Activated T-helper 1 cell treated with anti-CD3 and anti-CD28 coated beads, Interleukin-12 subunit alpha, Interleukin-12 subunit beta, Interleukin-2, Interleukin-4 antibody, amounts not matched to agents 30 ng/mL and 10 ng/mL and 1 ng/mL, durations not matched to agents 14 hours and 24 hours and 36 hours (primary cell): ENCODE data around the gene TMEM250. TPM values are rescaled to one million over a fixed set of nuclear protein-coding genes. Genes with fewer than 3 reads are reported as not detected.

Experiments used
- DNase-seq: peaks from one replicate; pipeline ENCODE4 v3.0.0; 2021; ENCODE audit warnings: low spot score
- H3K27ac Mint-ChIP-seq: one replicate; pipeline ENCODE4 v1.8.0; 2021; ENCODE audit warnings: mild to moderate bottlenecking, mixed read lengths
- H3K27me3 Mint-ChIP-seq: one replicate; pipeline ENCODE4 v1.8.0; 2022; ENCODE audit warnings: mild to moderate bottlenecking, moderate library complexity, mixed read lengths; ENCODE audit not compliant: insufficient read depth
- H3K36me3 Mint-ChIP-seq: one replicate; pipeline ENCODE4 v1.8.0; 2021; ENCODE audit warnings: low read depth, mixed read lengths
- H3K4me1 Mint-ChIP-seq: one replicate; pipeline ENCODE4 v1.8.0; 2021; ENCODE audit warnings: low read depth, mixed read lengths
- H3K4me3 Mint-ChIP-seq: one replicate; pipeline ENCODE4 v1.8.0; 2021; ENCODE audit warnings: mild to moderate bottlenecking, moderate library complexity, mixed read lengths
- H3K9me3 Mint-ChIP-seq: one replicate; pipeline ENCODE4 v1.8.0; 2021; ENCODE audit warnings: mixed read lengths
- intact Hi-C: fragments of 100-400 bp; cut with micrococcal nuclease; formaldehyde crosslinking; loops from one replicate; pipeline ENCODE4 v1.15.1; 2024
- total RNA-seq: library from RNA; stranded (reverse); gene quantifications from 2 replicates; pipeline ENCODE4 v1.2.3, GENCODE V29; 2022

TMEM250 gene
- total RNA-seq, 1 donor from 2014 or later, result 51.5 TPM

GRCh38 chr9:136133191-136133958 is 14.7 kb upstream of the TMEM250 start:
- intact Hi-C loops, result no loop called here
- Mint-ChIP-seq H3K27me3 (peaks cover 22% of the 10 kb centered on the region), H3K4me3 (no peak overlapping the region), H3K27ac (no peak overlapping the region), H3K36me3 (no peaks in the 10 kb centered on the region), H3K4me1 (no peaks in the 10 kb centered on the region), H3K9me3 (no peaks in the 10 kb centered on the region)
- DNase-seq, result no peak

- H3K27me3 Mint-ChIP-seq, result peaks cover 22% of the 10 kb centered on the region
- no peaks in the 10 kb centered on the region for H3K9me3 Mint-ChIP-seq
- H3K4me3 Mint-ChIP-seq, result no peak overlapping the region
- no peak overlapping the region for H3K27ac Mint-ChIP-seq
- no peak for DNase-seq
- H3K36me3 Mint-ChIP-seq, result no peaks in the 10 kb centered on the region
- no peaks in the 10 kb centered on the region for H3K4me1 Mint-ChIP-seq
- intact Hi-C loops, result no loop called here
Observed at GRCh38 chr9:136132512-136133050, 13.9 kb upstream of the TMEM250 start.

- DNase-seq, result no peak
- Mint-ChIP-seq H3K9me3 (no peaks in the 10 kb centered on the region), H3K27ac (no peak overlapping the region), H3K4me1 (no peaks in the 10 kb centered on the region), H3K27me3 (peaks cover 22% of the 10 kb centered on the region), H3K36me3 (no peaks in the 10 kb centered on the region), H3K4me3 (no peak overlapping the region)
- intact Hi-C loops, result no loop called here
Observed at GRCh38 chr9:136131629-136132511, 13.2 kb upstream of the TMEM250 start.

- no peak for DNase-seq
- Mint-ChIP-seq H3K27ac (no peak overlapping the region), H3K4me1 (no peaks in the 10 kb centered on the region), H3K9me3 (no peaks in the 10 kb centered on the region), H3K4me3 (no peak overlapping the region), H3K27me3 (peaks cover 20% of the 10 kb centered on the region), H3K36me3 (no peaks in the 10 kb centered on the region)
- intact Hi-C loops, result no loop called here
Observed at GRCh38 chr9:136129176-136129575, 10.5 kb upstream of the TMEM250 start.

GRCh38 chr9:136128436-136128835 is 9.8 kb upstream of the TMEM250 start:
- Mint-ChIP-seq H3K4me3 (no peak overlapping the region), H3K9me3 (no peaks in the 10 kb centered on the region), H3K4me1 (no peaks in the 10 kb centered on the region), H3K27ac (no peak overlapping the region), H3K36me3 (no peaks in the 10 kb centered on the region), H3K27me3 (peaks cover 13% of the 10 kb centered on the region)
- intact Hi-C loops, result no loop called here
- DNase-seq, result no peak

GRCh38 chr9:136127313-136127712 is 8.6 kb upstream of the TMEM250 start:
- no peak for DNase-seq
- H3K9me3 Mint-ChIP-seq, result no peaks in the 10 kb centered on the region
- H3K4me3 Mint-ChIP-seq, result no peak overlapping the region
- intact Hi-C loops, result no loop called here
- H3K27ac Mint-ChIP-seq, result no peak overlapping the region
- H3K27me3 Mint-ChIP-seq, result peaks cover 13% of the 10 kb centered on the region
- no peaks in the 10 kb centered on the region for H3K4me1 Mint-ChIP-seq
- H3K36me3 Mint-ChIP-seq, result no peaks in the 10 kb centered on the region

- no peaks in the 10 kb centered on the region for H3K4me1 Mint-ChIP-seq
- DNase-seq, result no peak
- H3K27me3 Mint-ChIP-seq, result peaks cover 6% of the 10 kb centered on the region
- intact Hi-C loops, result no loop called here
- H3K36me3 Mint-ChIP-seq, result no peaks in the 10 kb centered on the region
- H3K9me3 Mint-ChIP-seq, result no peaks in the 10 kb centered on the region
- no peak overlapping the region for H3K4me3 Mint-ChIP-seq
- H3K27ac Mint-ChIP-seq, result no peak overlapping the region
Observed at GRCh38 chr9:136124976-136125692, 6.5 kb upstream of the TMEM250 start.

- Mint-ChIP-seq H3K27me3 (peaks cover 4% of the 10 kb centered on the region), H3K9me3 (no peaks in the 10 kb centered on the region), H3K27ac (no peak overlapping the region), H3K4me1 (no peaks in the 10 kb centered on the region), H3K36me3 (no peaks in the 10 kb centered on the region), H3K4me3 (no peak overlapping the region)
- intact Hi-C loops, result loop anchor here (1.0 to 2.0 kb wide), 4 partner anchors 33 to 520 kb away; no protein-coding TSS in a partner anchor
- peak; percentile 69 for DNase-seq
Observed at GRCh38 chr9:136122425-136123383, 4.0 kb upstream of the TMEM250 start.

- DNase-seq, result no peak
- Mint-ChIP-seq H3K4me1 (no peaks in the 10 kb centered on the region), H3K9me3 (no peaks in the 10 kb centered on the region), H3K27ac (no peak overlapping the region), H3K36me3 (no peaks in the 10 kb centered on the region), H3K27me3 (peaks cover 4% of the 10 kb centered on the region), H3K4me3 (peak overlapping the region; percentile 39)
- intact Hi-C loops, result loop anchor here (2.0 kb wide), 1 partner anchor 257 kb away; no protein-coding TSS in a partner anchor
Observed at GRCh38 chr9:136121801-136122200, 3.1 kb upstream of the TMEM250 start.

- Mint-ChIP-seq H3K27ac (no peak overlapping the region), H3K4me3 (peak overlapping the region; percentile 30), H3K27me3 (peaks cover 4% of the 10 kb centered on the region), H3K9me3 (no peaks in the 10 kb centered on the region), H3K36me3 (no peaks in the 10 kb centered on the region), H3K4me1 (no peaks in the 10 kb centered on the region)
- intact Hi-C loops, result no loop called here
- DNase-seq, result no peak
Observed at GRCh38 chr9:136120438-136120844, 1.8 kb upstream of the TMEM250 start.

GRCh38 chr9:136119883-136120393 is 1.3 kb upstream of the TMEM250 start:
- intact Hi-C loops, result loop anchor here (1.0 to 10.0 kb wide), 6 partner anchors 25 to 615 kb away; partner anchors contain the start of genes CAMSAP1, MRPS2, NACC2 and UBAC1
- Mint-ChIP-seq H3K9me3 (no peaks in the 10 kb centered on the region), H3K27ac (no peak overlapping the region), H3K36me3 (no peaks in the 10 kb centered on the region), H3K4me3 (peak overlapping the region; percentile 79), H3K4me1 (peaks cover under 1% of the 10 kb centered on the region), H3K27me3 (peaks cover 2% of the 10 kb centered on the region)
- no peak for DNase-seq
